ENCODE data around the gene CCDC187.
"Not testable (repeated sequence)": the region's sequence is repeated elsewhere in the genome, so short reads cannot be mapped to it uniquely, and the experiment has no call there.

Gene CCDC187

DNA sequence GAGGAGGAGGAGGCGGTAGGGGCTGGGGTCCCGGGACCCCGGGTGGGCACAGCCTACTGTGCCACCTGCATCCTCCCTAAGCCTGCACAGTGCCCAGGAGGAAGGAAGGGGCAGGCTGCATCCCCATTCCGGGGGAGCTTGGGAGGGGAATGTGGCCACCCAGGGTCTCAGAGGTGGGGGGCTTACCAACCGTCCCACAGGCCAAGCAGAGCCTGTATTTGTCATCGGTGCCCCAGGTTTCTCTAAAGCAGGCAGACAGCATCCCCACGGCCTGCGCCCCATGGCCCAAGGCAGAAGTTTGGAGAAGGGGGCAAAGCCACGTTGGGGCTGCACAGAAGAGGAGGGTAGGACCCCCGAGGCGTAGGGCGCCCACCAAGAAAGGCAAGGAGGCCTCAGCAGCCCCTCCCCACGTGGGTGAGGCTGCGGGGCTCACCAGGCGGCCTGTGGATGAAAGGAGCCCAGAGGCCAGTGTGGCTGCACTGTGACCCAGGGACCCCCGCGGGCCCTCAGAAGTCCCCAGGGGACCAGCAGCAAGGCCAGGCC, 22.9 kb upstream of the CCDC187 start:
- DNase-seq = no peak

- no peak for DNase-seq
Observed at GRCh38 chr9:136326061-136326760, 22.3 kb upstream of the CCDC187 start.

DNA sequence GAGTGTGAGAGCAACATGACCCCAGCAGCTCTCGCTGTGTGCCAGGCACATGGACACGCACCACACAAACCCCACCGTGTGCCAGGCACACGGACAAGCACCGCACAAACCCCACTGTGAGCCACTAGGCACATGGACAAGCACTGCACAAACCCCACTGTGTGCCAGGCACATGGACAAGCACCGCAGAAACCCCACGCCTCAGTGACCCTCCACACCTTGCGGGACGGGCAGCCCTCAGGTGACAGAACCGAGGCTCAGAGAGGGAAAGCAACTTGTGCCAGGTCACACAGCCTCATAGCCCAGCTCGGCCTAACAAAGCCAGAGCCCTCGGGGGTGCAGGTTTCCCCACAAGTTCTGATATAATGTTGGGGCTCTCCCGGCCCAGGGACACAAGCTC, 21.5 kb upstream of the CCDC187 start:
- no peak for DNase-seq

DNA sequence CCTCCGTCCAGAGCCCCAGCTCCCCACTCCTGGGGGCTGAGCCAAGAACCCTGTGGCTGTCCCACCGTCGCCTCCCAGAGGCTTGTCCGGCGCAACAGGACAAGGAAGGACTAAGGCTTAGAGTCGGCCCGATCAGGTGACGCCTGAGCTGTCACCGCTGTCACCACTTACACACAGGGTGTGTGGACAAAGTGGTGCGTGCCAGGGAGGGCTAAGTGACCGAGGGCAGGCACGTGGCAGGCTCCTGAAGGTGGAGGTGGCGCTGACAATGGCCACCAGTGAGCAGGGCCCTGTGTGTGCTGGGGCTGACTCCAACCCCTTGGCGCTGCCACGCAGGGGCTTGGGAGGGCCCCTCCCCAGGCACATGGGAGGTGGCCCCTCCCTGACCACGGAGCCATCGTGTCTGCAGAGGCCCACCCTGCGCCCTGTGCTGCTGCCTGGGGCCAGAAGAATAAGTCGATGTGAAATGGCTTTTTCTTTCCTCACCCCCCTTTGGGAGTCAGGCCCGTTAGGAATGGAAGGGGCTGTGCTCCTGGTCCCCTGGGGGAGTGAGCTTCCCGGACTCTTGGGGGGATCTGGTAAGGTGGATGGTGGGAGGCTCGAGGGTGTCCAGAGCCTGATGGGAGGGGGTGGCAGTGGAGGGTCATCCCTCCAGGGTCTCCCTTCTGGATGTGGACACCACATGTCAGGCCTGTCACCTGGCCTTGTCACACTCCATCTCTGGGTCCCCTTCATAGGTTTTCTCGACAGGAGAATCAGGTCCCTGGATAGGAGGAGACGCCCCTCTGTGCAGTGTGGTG, 20.8 kb upstream of the CCDC187 start:
- no peak for DNase-seq

DNA sequence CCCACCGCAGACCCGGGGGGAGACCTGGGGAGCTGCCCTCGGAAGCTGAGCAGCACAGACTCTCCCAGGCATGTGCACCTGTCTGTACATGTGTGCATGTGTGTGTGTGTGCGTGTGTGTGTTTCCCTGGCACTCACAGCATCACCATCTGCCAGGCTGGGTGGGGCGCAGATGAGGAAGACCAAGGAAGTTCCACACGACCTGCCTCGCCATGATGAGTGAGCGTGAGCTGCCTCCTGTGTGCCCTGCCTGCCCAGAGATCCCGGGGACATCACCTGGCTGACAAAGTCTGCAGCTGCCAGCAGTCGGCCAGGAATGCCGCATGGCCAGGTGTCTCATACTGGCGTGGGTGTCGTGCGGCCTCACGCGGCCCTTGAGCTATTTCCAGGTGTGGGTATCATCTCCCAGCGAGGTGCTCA, 19.5 kb upstream of the CCDC187 start:
- DNase-seq = peak; percentile 51

GRCh38 chr9:136322756-136323330, 18.9 kb upstream of the CCDC187 start:
- no peak for DNase-seq

DNA sequence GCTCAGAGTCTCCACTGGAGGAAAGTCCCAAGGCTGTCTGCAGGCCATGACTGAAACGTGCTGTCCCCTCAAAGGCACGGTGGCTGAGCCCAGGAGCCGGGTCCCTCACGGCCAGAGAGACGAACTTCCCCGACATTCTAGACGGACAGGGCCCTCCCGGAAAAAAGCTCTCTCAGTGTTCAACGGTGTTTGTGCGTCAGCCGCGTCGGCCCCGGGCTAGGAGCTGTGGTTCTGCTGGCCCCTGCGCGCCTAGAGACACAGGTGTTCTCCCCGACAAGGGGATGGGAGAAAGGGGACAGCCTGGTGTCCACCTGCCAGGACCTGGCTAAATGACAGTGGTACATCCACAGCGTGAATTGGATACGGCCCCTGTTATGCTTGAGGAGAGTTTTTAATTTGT, 17.7 kb upstream of the CCDC187 start:
- DNase-seq = no peak

GRCh38 chr9:136320972-136321371, 17.1 kb upstream of the CCDC187 start:
- not testable (repeated sequence) for DNase-seq

DNA sequence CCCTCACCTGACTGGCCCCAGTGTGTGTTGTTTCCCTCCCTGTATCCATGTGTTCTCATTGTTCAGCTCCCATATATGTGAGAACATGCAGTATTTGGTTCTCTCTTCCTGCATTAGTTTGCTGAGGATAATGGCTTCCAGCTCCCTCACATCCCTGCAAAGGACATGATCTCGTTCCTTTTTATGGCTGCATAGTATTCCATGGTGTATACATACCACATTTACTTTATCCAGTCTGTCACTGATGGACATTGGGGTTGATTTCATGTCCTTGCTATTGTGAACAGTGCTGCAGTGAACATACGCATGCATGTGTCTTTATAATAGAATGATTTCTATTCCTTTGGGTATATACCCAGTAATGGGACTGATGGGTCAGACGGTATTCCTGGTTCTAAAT, 16.1 kb upstream of the CCDC187 start:
- not testable (repeated sequence) for DNase-seq

GRCh38 chr9:136319244-136319643, 15.3 kb upstream of the CCDC187 start:
- not testable (repeated sequence) for DNase-seq

DNA sequence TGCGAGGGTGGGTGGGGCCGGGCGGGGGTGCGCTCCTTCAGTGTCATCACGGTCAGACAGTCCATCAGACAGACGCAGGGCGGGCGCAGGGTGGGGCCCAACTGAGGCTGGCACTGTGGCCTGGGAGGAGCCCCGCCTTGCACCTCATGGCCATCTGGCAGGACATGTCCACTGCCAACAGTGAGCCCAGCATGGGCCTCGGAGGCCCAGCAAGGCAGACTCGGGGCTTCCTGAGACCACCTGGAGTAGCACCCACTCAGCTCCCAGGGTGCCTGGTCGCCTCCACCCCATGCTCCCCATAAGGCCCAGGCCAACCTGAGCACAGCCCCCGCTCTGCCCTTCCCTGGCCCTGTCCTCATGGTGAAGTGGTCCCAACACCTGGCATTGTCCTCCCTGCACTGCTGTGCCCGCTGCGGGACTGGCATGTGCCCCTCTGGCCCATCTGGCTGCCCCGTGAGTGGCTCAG, 14.9 kb upstream of the CCDC187 start:
- no peak for DNase-seq

GRCh38 chr9:136318111-136318775, 14.3 kb upstream of the CCDC187 start:
- DNase-seq = no peak

DNA sequence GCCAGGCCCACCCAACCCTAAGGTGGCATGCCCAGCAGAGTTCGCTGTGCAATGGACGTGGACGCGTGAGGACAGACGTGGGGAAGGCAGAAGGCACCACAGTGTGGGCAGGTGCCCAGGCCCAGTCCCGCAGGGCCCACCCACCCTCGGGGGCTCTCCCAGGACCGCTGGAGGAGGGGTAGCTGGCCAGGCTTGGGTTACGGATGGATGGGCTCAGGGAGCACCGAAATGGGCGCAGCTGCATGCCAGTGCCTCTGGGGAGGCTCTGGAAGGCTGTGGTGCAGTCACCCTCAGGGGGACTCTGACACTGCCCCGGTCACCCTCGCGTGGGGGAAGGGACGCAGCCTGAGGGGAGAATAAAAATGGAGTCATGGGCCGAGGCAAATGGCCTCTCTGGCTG, 13.8 kb upstream of the CCDC187 start:
- no peak for DNase-seq

- DNase-seq = no peak
Observed at GRCh38 chr9:136316896-136317676, 13.2 kb upstream of the CCDC187 start.

DNA sequence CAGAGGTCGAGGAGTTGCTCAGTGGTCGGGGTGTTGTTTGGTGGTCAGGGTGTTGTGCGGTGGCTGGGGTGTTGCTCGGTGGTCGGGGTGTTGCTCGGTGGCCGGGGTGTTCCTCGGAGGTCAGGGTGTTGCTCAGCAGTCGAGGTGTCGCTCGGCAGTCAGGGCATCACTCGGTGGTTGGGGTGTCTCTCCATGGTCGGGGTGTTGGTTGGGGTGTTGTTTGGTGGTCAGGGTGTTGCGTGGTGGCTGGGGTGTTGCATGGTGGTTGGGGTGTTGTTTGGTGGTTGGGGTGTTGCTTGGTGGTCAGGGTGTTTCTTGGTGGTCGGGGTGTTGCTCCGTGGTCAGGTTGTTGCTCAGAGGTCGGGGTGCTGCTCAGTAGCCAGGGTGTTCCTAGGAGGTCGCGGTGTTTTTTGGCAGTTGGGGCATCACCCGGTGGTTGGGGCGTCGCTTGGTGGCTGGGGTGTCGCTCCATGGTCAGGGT, 12.4 kb upstream of the CCDC187 start:
- DNase-seq = no peak

DNA sequence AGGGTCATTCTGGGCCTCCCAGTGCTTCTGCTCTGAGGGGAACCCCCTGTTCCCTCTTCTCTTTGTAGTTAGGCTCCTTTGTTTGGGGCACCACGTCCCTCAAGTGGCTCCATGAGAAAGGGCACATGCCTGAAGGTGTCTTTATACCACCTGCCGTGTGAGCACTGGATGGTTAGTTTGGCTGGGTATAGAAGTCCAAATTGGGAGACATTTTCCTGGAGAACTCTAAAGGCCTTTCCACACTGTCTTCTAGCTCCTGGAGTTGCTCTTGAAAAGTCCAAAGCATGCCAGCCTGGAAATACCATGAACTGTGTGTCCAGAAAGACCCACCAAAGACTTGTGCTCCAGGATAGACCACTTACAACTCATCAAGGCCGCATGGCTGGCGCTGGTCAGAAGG, 11.1 kb upstream of the CCDC187 start:
- DNase-seq = no peak

DNA sequence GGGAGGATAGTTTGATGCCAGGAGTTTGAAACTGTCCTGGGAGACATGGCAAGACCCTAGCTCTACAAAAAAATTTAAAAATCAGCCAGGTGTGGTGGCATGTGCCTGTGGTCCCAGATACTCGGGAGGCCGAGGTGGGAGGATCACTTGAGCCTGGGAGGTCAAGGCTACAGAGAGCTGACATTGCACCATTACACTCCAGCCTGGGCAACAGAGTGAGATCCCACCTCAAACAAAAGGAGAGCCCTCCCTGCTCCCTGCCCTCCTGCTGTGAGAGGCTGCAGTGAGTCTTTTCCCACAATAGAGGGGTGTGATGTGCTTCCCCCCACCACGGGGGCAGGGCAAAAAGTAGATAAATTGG, 10.1 kb upstream of the CCDC187 start:
- no peak for DNase-seq

DNA sequence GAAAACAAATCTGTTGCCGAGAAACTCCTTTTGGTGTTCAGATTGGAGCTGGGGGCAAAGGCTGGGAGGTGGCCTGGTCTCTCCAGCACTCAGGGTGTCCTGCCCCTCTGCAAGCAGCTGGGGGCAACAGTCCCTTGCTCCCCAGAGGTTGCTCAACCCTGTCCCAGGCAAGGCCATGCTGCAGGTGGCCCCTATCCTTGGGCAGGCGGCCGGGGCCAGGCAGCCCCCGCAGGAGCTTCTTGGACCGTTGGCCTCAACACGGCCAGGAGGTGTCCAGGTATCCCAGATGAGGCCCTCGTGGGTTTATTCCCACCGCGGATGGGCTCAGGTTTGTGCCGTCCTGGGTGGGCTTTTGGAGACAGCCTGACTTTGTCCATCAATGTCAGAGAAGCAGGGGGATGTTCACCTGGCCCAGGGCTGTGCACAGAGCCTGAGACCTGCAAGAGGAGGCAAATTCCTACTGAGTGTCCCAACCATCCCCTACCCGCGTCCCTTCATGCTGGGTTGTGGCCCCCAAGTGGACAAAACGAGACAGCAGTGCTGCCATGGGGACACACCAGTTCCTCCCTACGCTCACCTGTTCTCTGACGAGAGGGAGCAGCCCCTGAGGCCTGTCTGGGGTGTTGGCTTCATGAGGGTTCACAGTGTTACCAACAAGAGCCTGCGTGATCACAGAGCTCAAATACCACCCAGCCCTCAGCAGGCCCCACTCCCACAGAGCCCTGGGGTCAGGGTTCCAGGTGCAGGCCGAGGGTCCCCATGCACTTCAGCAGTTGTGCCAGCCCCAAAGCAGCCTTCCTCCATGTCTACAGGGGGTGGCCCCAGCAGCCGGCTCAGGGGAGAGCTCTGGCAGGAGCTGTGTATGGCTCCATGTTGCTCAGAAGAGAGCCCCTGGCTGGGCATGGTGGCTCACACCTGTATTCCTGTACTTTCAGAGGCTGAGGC, 9.5 kb upstream of the CCDC187 start:
- no peak for DNase-seq

GRCh38 chr9:136312436-136312835, 8.5 kb upstream of the CCDC187 start:
- no peak for DNase-seq

- no peak for DNase-seq
Observed at GRCh38 chr9:136312009-136312375, 8.1 kb upstream of the CCDC187 start.
